Activated CD4-positive, alpha-beta T cell treated with anti-CD3 and anti-CD28 coated beads for 24 hours (primary cell): ENCODE results near the gene BLVRA.
A peak's percentile ranks its signal among the peaks of the same experiment; 100 is the strongest.
"Not testable (repeated sequence)": the region's sequence is repeated elsewhere in the genome, so short reads cannot be mapped to it uniquely, and the experiment has no call there.

Source experiments
- DNase-seq, 2 donors: peaks; one replicate each; pipeline ENCODE4 v3.0.0-alpha.2; 2020; ENCODE audit warnings: low read depth in 2 of 2

The BLVRA gene

DNA sequence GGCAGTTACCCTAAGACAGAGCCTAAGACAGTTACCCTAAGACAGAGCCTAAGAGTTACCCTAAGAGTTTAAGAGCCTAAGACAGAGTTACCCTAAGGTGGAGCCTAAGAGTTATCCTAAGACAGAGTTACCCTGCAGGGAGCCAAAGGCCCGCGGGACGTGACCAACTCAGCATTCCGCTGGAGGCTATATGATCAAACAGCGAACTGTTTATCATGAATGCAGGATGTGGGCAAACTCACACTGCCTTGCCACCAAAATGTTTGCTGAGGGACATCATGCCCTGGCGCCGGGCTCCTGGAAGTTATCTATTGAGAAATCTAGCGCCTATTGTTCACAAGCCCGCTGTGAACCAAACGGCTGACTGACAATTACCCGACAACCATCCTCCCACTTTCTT lies 49.9 kb downstream of the BLVRA start:
- DNase-seq = no peak

DNA sequence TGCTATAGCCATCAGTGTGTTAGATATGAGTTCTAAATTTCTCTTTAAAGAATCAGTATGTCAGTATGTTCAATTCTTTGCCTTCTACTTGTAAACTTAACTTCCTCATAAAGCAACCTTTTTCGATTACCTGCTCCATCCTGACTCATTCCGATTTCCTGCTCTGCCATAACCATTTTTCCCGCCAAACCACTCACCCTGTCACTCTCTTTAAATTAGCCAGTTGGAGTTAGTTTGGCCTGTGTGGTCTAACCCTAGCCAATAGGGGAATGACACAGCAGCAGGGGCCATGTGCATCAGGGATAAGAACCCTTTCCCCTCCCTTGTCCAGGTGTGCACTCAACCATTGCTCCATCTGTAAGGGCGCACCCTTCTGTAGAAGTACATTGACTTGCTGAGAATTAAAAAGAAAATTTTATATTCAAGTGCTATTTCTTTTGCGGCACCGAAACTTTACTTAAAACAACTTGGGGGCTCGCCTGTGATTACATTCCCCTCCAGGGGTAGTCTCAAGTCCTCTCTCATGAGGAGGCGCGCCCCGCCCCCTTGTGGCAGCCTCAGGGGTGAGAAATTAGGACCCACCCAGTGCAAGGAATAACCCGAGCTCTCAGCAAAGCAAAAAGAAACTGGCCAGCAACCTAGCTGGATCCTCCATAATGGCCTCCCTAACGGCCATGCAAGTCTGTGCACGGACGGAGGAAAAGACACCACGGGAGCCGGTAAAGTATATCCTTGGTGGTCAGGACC lies 51.9 kb downstream of the BLVRA start:
- peak in 1 of 2 donors; percentile 36 for DNase-seq

DNA sequence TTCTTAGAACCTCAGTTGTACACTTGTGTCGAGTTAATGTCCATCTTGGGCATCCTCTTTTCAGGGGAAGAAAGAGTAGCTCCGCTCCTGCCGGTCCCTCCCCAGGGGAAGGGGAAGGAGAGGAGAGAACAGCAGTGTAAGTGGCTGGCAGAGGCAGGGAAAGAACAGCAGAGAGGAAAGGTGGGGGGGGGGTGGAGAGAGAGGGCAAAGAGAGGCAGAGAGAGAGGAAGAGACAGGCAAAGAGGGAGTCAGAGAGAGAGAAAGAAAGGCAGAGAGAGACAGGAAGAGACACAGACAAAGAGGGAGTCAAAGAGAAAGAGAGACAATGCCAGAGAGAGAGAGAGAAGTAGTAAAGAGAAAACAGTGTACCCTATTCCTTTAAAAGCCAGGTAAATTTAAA lies 56.9 kb downstream of the BLVRA start:
- DNase-seq = no peak

DNA sequence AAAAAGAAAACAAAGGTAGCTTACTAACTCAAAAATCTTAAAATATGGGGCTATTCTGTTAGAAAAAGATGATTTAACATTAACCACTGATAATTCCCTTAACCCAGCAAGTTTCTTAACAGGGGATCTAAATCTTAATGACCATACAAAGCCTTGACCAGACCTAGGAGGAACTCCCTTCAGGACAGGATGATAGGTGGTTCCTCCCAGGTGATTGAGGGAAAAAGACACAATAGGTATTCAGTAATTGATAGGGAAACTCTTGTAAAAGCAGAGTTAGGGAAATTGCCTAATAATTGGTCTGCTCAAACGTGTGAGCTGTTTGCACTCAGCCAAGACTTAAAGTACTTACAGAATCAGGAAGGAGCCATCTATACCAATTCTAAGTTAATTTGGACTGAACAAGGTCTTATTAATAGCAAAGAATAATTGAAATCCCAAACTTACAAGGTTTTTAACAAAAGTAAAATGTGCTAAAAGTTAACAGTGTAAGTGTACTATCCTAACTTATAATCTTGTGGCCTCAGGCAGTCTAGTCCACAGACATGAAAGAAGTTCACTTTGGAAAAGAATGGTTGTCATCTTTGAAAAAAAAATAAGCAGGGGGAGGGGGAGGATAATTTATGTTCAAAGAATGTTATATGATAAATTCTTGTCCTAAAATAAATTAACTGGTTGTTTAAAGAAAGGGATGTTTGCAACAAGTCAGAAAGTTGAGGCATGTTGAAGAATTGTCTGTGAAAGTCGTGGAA lies 57.7 kb downstream of the BLVRA start:
- DNase-seq = not testable (repeated sequence)

DNA sequence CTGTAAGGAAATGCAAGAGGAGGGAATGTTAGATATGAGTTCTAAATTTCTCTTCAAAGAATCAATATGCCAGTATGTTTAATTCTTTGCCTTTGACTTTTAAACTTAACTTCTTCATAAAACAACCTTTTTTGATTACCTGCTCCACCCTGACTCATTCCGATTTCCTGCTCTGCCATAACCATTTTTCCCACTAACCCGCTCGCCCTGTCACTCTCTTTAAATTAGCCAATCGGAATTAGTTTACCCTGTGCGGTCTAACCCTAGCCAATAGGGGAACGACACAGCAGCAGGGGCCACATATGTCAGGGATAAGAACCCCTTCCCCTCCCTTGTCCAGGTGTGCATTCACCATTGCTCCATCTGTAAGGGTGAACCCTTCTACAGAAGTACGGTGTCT lies 64.9 kb downstream of the BLVRA start:
- DNase-seq = not testable (repeated sequence)

DNA sequence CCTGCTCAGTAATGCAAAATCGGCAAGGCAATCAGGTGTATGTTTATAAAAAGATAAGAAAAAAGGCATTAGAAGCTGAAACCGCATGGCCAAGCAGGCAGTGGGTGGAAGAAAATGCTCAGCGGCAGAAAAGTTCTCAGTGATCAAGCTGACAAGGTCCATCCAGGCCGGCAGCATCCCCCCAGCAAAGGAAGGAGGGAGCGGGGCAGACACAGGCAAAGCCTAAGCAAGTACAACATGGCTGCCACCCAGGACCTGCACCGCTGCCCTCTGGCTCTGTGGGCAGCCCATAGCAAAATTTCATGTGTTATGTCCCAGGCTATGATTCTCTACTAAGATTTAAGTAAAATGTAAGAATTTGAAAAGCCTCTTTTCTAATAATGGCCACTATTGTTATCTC lies 65.5 kb downstream of the BLVRA start:
- DNase-seq = no peak

DNA sequence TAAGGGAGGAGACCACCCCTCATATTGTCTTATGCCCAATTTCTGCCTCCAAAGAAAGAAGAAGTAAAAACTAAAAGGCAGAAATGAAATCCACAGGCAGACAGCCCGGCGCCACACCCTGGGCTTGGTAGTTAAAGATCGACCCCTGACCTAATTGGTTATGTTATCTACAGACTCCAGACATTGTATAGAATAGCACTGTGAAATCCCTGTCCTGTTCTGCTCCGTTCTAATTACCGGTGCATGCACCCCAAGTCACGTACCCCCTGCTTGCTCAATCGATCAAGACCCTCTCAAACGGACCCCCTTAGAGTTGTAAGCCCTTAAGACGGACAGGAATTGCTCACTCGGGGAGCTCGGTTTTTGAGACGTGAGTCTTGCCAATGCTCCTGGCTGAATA lies 66.0 kb downstream of the BLVRA start:
- DNase-seq = not testable (repeated sequence)

DNA sequence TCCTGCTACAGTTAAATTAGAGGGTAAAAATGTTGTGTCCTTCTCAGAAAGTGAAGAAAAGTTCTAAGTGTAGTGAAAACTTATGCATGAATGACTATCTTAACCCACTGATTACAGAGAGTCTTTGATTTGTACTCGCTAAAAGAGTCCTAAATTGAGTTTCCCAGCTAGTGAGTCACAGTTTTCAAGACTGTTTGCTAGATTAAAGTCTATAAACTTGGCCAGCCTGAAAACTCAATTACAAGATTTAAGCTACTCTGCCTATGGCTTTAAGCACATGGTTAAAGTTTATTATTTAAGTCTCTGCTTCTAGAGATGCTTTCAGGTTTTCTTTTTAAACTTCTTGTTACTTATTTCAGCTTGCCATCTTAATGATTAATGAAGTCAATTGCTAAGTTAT lies 66.5 kb downstream of the BLVRA start:
- no peak for DNase-seq

DNA sequence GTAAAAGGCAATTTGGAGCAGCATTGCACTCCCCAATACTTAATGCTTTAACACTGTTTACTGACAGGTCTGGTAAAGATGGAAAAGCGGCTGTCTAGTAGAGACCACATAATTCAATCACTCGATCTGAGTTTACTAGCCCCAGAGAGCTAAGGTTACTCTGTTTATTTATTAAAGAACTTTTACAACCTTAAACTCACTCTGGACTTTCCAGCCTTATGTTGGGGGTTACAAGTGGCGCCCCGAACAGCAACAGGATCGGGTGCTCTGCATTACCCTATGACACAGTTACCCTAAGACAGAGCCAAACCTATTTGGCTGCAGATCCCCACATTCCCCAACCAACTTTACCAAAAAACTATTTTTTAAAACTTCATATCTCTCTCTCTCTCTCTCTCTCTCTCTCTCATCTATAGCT lies 66.9 kb downstream of the BLVRA start:
- DNase-seq = no peak

DNA sequence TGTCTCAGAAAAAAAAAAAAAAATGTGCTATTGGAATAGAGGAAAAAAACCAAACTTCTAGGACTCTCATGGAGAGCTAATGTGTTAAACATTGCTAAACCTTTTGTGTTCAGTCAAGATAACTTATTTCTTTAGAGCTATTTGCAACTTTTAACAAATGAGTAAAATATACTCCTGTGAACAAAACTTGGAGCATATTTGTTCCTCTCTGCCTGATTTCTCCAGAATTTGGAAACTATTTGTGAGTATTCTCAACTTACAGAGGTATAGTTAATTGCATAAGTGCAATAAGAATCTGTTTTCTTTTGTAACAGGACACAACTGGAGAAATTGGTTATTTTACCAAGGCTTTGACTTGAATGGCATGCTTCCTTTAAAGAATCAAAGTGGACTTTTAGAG lies 72.4 kb downstream of the BLVRA start:
- not testable (repeated sequence) for DNase-seq

DNA sequence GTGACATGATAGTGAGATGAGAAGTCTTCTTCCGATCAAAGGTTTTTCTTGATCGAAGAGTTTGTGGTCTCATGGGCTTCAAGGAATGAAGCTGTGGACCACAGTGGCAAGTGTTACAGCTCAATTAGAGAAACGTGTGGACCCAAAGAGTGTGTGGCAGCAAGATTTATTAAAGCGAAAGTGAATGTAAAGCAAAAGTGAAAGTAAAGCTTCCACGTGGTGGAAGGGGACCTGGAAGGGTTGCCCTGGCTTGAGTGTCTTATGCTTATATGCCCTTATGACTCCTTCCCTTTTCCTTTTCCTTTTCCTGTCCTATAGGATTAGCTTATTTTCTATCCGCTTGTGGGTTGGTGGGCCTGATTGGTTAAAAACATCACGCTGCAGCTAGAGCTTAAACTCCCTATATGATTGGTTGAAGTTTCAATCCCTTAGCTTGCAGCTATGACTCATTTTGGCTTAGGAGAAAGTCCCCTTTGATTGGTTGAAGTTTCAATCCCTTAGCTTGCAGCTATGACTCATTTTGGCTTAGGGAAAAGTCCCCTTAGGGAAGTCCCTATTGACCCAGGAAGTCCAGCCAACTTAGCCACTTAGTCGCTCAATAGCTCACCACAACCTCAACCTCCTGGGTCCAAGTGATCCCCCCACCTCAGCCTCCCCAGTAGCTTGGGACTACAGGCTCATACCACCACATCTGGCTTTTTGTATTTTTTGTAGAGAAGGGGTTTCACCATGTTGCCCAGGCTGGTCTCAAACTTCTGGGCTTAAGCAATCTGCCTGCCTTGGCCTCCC lies 76.2 kb downstream of the BLVRA start:
- peak; percentile 8 to 15 for DNase-seq

DNA sequence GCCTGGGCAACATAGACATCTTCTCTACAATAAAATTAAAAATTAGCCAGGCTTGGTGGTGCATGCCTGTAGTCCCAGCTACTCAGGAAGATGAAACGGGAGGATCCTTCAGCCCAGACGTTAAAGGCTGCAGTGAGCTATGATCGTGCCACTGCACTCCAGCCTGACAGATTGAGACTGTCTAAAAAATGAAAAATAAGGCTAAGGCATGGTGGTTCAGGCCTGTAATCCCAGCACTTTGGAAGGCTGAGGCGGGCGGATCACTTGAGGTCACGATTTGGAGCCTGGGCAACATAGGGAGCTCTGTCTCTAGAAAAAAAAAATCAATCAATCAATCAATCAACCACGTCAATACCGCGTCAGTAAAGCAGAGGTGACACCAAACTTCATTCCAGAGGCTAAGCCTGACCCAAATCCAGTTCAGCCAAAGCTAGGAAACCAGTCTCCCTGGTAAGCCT lies 79.8 kb downstream of the BLVRA start:
- no peak for DNase-seq

DNA sequence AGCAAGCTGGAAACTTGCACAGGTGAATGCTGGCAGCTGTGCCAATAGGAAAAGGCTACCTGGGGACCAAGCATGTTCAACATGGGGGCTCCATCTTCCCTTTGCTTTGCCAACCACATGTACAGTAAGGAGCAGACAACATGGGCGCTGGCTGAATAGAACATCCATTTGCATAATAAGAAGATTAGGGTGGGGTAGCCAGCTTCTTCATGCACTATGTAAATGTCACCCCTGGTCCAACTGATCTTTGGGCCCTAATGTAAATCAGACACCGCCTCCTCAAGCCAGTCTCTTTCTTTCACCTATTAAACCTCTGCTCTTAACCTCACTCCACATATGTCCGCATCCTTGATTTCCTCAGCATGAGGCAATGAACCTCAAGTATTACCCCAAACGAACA lies 84.8 kb downstream of the BLVRA start:
- DNase-seq = no peak

DNA sequence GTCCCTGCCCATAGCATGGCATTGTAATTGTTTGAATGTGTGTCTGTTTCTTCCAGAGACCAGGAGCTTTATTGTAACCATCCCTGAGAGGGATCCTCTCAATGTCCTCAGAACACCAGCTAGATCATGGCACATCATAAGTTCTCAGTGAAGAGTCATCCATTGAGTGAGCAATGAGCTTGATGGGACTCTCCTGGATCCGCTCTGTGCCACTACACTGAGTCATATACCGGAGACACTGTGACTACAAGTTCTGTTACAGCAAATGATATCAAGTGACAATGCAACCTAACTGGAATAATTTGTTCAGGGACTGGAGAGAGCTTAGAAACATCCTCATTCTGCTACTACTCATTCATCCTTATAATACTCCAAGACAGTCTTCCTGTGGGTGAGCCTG lies 85.8 kb downstream of the BLVRA start:
- DNase-seq = no peak

DNA sequence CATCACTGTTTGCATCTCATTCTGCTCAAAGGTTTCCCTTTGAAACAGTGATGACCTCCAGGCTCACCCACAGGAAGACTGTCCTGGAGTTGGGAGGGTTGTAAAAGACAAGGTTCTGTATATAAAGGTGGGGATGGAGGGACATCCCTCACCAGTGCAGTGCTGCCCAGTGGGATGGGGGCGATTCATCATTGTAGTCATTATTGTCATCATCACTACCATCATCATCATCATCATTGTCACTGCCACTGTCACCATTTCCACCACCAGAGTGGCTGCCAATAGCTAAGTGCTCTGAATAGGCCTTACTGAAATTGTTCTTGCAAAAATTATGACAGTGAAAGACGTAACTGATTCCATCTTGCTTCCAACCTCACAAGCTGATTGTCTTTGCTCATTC lies 86.2 kb downstream of the BLVRA start:
- DNase-seq = no peak

DNA sequence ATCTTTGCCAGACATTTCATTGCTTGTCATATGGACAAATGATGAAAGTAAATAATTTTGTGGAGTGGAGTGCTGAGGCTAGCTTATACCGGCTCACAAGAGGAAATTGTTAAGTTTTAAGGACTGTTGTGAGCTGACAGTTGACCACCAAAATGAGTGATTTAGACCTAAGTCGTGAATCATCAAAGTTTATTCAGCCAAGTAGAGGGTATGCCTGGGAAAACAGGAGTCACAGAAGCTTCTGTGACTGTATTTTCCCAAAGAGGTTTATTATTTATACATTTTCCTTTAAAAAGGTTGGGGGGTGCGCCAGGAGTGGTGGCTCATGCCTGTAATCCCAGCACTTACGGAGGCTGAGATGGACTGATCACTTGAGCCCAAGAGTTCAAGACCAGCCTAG lies 89.0 kb downstream of the BLVRA start:
- no peak for DNase-seq

DNA sequence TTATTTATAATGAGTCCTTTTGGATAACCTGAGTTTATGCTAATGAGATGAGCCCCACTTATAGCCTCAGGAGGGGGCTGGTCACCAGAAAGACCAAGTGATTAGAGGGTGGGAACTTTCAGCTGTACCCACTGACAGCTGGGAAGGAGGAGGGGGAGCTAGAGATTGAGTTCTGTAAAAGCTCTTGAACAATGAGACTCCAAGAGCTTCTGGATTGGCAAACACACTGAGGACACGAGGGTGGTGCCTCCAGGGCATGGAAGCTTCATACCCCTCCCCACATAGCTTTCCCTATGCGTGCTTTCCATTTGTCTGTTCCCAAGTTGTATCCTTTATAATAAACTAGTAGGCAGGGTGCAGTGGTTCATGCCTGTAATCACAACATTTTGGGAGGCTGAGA lies 90.6 kb downstream of the BLVRA start:
- no peak for DNase-seq

DNA sequence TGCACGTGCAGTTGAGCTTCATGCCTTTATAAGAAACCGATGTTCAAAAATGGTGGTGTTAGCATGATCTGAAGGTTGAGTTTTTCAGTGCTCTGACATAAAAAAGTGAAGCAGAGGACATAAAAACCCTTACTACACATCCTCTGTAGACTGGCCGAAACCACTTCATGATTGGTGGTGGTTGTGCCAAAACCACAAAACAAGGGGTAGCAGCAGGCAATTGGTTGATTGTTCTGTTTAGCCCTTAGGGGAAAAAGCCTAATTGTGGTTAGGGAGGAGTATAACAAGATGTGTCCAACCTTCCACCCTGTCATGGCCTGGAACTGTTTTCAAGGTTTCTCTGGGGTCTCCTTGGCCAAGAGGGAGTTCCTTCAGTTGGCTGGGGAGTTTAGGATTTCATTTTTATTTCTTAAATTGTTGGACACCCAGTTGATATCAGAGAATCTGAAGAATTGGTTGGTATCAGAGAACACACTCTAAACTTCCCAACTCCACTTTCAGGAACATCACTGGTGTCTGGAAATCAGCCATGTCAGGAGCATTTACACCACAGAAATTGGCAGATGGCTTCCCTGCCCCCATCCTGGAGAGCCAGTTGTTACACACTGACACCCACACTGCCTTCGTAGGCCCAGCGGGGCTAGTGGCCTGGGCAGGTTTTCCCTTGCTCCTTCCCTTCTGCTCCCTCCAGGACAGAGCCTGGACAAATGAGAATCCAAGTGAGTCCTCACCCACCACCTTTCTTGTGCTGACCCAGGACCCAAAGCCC lies 92.1 kb downstream of the BLVRA start:
- DNase-seq = no peak

DNA sequence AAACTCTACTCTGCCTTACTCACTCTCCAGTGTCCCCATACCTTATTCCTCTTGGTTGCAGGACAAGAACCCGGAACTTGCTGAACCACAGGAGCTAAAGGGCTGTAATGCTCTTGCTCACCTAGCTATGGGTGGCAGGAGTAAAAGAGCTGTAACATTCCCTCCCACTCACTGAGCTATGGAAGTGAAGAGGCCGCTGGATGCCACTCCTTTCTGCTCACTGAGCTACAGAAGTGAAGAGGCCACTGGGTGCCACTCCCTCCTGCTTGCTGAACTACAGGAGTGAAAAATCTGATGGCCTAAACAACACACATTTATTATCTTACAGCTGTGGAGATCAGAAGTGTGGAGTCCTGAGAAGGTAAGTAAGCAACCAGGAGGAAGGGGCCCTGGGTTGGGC lies 93.3 kb downstream of the BLVRA start:
- DNase-seq = no peak

DNA sequence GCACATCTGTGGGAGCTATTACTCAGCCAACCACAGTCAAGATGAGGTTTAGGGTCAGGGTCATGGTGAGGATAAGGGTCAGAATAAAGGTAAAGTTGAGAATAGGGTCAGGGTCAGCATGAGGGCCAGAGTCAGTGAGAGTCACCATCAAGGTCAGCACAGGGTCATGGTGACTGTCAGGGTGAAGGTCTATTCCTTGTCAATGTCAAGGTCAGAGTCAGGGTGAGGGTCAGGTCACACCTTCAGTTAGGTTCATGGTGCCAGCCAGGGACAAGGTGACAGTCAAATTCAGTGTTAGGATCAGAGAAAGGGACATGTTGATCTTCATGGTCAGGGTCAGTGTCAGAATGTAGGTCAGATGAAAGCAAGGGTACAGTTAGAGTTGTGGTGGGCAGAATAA lies 96.7 kb downstream of the BLVRA start:
- no peak for DNase-seq

DNA sequence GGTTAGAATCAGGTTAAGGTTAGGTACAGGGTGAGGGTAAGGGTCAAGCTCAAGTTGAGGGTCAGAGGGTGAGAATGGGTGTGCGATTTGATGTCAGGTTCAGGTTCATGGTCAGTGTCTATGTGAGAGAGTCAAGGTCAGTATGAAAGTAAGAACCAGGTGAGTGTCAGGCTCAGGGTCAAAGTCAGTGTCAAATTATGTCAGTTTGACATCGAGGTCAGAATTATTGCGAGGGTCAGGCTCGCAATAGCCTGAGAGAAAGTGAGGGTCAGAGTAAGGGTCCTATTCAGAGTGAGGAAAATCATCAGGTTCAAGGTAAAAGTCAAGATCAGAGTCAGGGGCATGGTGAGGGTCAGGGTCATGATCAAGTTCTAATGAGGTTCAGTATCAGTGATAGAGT lies 97.8 kb downstream of the BLVRA start:
- DNase-seq = no peak
